ENCODE data around the gene ETV4. TPM values are rescaled to one million over a fixed set of nuclear protein-coding genes. Genes with fewer than 3 reads are reported as not detected.

ETV4 gene
- total RNA-seq, 1 experiment from 2014 or later, result 195 TPM

DNA sequence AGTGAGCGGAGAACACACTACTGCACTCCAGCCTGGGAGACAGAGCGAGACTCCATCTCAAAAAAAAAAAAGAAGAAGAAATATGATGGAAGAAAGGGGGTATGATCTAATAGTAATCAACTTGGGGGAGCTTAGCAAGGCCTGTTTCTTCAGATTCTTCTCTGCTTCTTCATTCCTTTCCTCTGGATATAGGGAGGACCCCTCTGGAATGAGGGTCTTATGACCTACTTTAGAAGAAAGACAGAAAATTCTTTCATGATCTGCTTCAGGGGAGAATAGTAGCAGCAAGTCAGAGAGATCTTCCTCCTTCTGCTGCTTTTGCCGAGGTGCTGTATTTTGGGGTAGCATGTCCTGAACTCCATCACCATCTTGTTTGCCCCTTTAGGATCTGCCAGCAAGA is 44.9 kb upstream of the ETV4 start (continued):
- TF ChIP-seq ARID4B (CRISPR knock-in tag; IDR thresholded peaks at IDR 0.05; ENCODE audit: borderline replicate concordance), result no peak
- TF ChIP-seq, protein P1, sequence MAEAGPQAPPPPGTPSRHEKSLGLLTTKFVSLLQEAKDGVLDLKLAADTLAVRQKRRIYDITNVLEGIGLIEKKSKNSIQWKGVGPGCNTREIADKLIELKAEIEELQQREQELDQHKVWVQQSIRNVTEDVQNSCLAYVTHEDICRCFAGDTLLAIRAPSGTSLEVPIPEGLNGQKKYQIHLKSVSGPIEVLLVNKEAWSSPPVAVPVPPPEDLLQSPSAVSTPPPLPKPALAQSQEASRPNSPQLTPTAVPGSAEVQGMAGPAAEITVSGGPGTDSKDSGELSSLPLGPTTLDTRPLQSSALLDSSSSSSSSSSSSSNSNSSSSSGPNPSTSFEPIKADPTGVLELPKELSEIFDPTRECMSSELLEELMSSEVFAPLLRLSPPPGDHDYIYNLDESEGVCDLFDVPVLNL (CRISPR knock-in tag; IDR thresholded peaks at IDR 0.05; ENCODE audit: borderline replicate concordance, low read depth), result no peak
- no peak for TF ChIP-seq NR2C2 (CRISPR knock-in tag; IDR thresholded peaks at IDR 0.05)
- no peak for TF ChIP-seq SOX15 (CRISPR knock-in tag; IDR thresholded peaks at IDR 0.05)
- TF ChIP-seq NFYB (CRISPR knock-in tag; conservative IDR thresholded peaks at IDR 0.05; ENCODE audit: low read depth), result no peak

DNA sequence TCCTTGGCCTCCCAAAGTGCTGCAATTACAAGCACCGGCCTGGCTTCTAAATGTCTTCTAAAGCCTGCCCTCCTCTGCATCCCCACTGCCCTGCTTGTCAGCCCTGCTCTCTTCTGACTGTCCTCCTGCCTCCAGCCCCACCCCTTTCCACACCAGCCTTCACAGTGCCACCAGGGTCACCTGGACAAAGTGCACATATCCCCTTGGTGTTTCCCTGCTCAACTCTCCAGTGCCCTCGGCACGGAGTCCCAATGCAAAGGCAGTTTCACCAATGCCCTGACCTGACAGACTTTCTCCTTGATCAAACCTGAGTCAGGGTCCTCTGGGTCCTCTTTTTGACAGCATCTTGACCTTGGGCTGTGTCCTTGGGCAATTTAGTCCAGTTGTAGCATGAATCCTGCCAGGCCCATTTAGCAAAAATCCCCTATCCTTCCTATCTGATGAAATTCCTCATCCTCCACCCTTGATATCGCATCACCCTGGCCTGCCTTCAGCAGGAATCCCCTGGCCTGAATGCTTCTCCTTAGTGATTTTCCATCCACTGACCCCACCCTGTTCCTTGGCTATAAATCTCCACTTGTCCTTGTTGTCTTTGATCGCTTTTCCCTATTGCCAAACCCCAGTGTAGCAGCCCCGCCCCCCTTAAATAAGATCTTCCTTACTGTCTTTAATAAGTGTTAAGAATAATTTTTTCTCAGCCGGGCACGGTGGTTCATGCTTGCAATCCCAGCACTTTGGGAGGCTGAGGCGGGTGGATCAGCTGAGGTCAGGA is 42.7 kb upstream of the ETV4 start:
- Mint-ChIP-seq H3K9me3 (peaks cover 3% of the 10 kb centered on the region; the same call in 1 of the 2 replicates), H3K36me3 (no peaks in the 10 kb centered on the region; the same call in 1 of the 2 replicates), H3K27ac (no peak overlapping the region), H3K4me3 (no peak overlapping the region), H3K4me1 (peaks cover 19% of the 10 kb centered on the region), H3K27me3 (ENCODE audit: low read depth) (no peaks in the 10 kb centered on the region)
- ChIA-PET POLR2A (interaction anchor here (0.6 kb wide), 1 partner anchor 55 kb away, joined by 3 read pairs; no protein-coding TSS in a partner anchor), CTCF (interaction anchor here (1.4 kb wide), 1 partner anchor 85 kb away, joined by 3 read pairs; no protein-coding TSS in a partner anchor)
- TF ChIP-seq GRHL2 (CRISPR knock-in tag; IDR thresholded peaks at IDR 0.05; ENCODE audit: insufficient replicate concordance, severe bottlenecking), result no peak
- TF ChIP-seq ZNF219 (CRISPR knock-in tag; IDR thresholded peaks at IDR 0.05; ENCODE audit: borderline replicate concordance), result no peak
- TF ChIP-seq ETV6 (CRISPR knock-in tag; IDR thresholded peaks at IDR 0.05), result no peak
- no peak for TF ChIP-seq JAZF1 (CRISPR knock-in tag; IDR thresholded peaks at IDR 0.05)
- no peak for TF ChIP-seq ELF4 (CRISPR knock-in tag; IDR thresholded peaks at IDR 0.05; ENCODE audit: low read depth)
- TF ChIP-seq ZNF396 (CRISPR knock-in tag; IDR thresholded peaks at IDR 0.05; ENCODE audit: borderline replicate concordance), result no peak
- no peak for TF ChIP-seq NFYB (CRISPR knock-in tag; conservative IDR thresholded peaks at IDR 0.05; ENCODE audit: low read depth)
- TF ChIP-seq, protein P2, sequence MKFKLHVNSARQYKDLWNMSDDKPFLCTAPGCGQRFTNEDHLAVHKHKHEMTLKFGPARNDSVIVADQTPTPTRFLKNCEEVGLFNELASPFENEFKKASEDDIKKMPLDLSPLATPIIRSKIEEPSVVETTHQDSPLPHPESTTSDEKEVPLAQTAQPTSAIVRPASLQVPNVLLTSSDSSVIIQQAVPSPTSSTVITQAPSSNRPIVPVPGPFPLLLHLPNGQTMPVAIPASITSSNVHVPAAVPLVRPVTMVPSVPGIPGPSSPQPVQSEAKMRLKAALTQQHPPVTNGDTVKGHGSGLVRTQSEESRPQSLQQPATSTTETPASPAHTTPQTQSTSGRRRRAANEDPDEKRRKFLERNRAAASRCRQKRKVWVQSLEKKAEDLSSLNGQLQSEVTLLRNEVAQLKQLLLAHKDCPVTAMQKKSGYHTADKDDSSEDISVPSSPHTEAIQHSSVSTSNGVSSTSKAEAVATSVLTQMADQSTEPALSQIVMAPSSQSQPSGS (CRISPR knock-in tag; IDR thresholded peaks at IDR 0.05; ENCODE audit: borderline replicate concordance, low read depth), result no peak
- TF ChIP-seq ZNF232 (CRISPR knock-in tag; IDR thresholded peaks at IDR 0.05), result no peak
- TF ChIP-seq CREM (CRISPR knock-in tag; IDR thresholded peaks at IDR 0.05), result no peak
- ATAC-seq, result no peak
- DNase-seq (ENCODE audit: low spot score), result no peak

DNA sequence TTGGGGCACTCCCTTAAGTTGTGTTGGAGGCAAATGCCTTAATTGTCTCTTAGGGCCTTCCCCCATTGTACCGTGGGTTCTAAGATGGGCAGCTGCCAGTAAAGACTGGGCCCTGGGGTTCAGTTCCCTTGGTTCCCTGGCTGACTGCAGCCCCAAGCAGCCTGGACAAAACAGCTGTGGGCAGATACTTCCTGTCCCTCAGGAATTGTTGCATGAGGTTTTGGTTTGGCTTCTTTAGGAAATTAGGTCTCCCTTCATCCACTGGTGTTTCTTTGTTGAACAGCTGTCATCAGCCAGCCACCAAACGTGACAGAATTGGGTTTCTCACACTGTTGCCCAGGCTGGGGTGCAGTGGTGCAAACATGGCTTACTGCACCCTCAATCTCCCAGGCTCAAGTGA is 42.0 kb upstream of the ETV4 start:
- Mint-ChIP-seq H3K36me3 (no peaks in the 10 kb centered on the region; the same call in 1 of the 2 replicates), H3K9me3 (peaks cover 3% of the 10 kb centered on the region; the same call in 1 of the 2 replicates), H3K27me3 (ENCODE audit: low read depth) (no peaks in the 10 kb centered on the region), H3K4me1 (peaks cover 17% of the 10 kb centered on the region), H3K4me3 (no peak overlapping the region), H3K27ac (no peak overlapping the region)
- ChIA-PET CTCF (no interaction called here), POLR2A (no interaction called here)
- no peak for ATAC-seq
- DNase-seq (ENCODE audit: low spot score), result no peak
- TF ChIP-seq CBFB (CRISPR knock-in tag; IDR thresholded peaks at IDR 0.05; ENCODE audit: low read depth) (no peak), TEAD1 (CRISPR knock-in tag; IDR thresholded peaks at IDR 0.05) (no peak), CREM (CRISPR knock-in tag; IDR thresholded peaks at IDR 0.05) (no peak), FOXK1 (CRISPR knock-in tag; IDR thresholded peaks at IDR 0.05) (no peak), ZNF671 (CRISPR knock-in tag; IDR thresholded peaks at IDR 0.05) (no peak), MXD4 (CRISPR knock-in tag; IDR thresholded peaks at IDR 0.05; ENCODE audit: borderline replicate concordance) (no peak), NFE2L1 (CRISPR knock-in tag; IDR thresholded peaks at IDR 0.05) (no peak)
- TF ChIP-seq, protein P3, sequence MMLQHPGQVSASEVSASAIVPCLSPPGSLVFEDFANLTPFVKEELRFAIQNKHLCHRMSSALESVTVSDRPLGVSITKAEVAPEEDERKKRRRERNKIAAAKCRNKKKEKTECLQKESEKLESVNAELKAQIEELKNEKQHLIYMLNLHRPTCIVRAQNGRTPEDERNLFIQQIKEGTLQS (CRISPR knock-in tag; conservative IDR thresholded peaks at IDR 0.05), result no peak
- TF ChIP-seq, protein P1 (CRISPR knock-in tag; IDR thresholded peaks at IDR 0.05; ENCODE audit: borderline replicate concordance, low read depth), result no peak
- TF ChIP-seq, protein P4, sequence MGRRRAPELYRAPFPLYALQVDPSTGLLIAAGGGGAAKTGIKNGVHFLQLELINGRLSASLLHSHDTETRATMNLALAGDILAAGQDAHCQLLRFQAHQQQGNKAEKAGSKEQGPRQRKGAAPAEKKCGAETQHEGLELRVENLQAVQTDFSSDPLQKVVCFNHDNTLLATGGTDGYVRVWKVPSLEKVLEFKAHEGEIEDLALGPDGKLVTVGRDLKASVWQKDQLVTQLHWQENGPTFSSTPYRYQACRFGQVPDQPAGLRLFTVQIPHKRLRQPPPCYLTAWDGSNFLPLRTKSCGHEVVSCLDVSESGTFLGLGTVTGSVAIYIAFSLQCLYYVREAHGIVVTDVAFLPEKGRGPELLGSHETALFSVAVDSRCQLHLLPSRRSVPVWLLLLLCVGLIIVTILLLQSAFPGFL (CRISPR knock-in tag; IDR thresholded peaks at IDR 0.05; ENCODE audit: borderline replicate concordance), result no peak
